Stimulated activated naive CD4-positive, alpha-beta T cell (primary cell): ENCODE data around the gene IRS2.

Experiments
- DNase-seq, 6 experiments: peaks; one replicate each; lab custom pipeline; 2025; lab: John Stamatoyannopoulos, UW

The IRS2 gene

DNA sequence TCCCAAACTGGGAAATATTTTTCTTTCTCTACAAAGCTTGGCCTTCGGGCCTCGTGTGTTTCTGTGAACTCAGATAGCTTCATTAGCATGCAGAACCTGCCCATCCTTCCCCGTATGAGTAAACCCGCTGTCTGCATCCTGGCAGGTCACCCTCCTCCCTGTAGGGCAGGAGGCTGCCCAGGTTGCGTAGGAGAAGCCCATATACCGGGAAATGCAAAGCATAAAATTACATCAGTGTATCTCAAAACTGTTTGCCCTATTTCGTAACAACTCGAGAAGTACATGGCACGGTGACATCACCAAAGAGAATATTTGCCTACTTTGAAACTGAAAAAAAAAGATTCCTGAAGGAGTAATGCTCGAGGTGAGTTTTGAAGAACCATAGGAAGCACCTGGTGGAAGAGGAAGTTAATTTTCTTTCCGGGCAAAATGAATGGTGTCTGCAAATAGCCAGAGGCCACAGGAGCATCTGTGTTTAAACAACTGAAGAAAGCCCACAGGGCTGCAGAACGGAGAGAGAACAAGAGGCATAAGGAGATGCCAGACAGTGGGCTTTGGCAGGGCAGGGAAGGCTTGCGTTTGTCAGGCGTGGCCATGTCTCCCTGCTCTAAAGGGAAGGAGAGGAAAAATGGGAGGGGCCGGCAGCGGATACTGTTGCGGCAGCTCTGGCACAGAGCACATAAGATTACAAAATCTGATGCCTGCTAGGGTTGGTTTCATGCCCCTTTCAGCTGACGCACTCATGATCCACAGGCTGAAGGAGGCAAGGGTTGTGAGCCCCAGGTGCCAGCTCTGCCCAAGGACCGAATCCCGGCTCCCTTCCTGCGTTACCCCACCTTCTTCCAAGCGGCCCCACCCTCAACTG is 81.4 kb downstream of the IRS2 start:
- DNase-seq = no peak

GRCh38 chr13:109703250-109703649 is 83.1 kb downstream of the IRS2 start:
- DNase-seq = no peak
